Omental fat pad (tissue), 4 donors: ENCODE results near the gene MAPKBP1. TPM values are rescaled to one million over a fixed set of nuclear protein-coding genes. Genes with fewer than 3 reads are reported as not detected.

Experiments
- ATAC-seq: fragments of 150-250 bp; one replicate; pipeline ENCODE4 v1.9.1; 2016; ENCODE audit warnings: mild to moderate bottlenecking, moderate library complexity; ENCODE audit not compliant: low FRiP score
- DNase-seq: peaks from one replicate; pipeline ENCODE4 v3.0.0-alpha.2; 2019; ENCODE audit warnings: low spot score
- CTCF ChIP-seq, 3 donors: fragments of 450-650 bp; IDR thresholded peaks; one replicate each; pipeline ENCODE4 v1.5.1; 2016 to 2017; ENCODE audit warnings: antibody characterized with exemption in 3 of 3, mild to moderate bottlenecking in 3 of 3, moderate library complexity in 2 of 3
- total RNA-seq, 4 donors: library from RNA; depleted of rRNA; stranded (reverse); fragments of >200 nt; gene quantifications; one replicate each; pipeline ENCODE4 v1.1.0, GENCODE V29; 2016

The MAPKBP1 gene
- total RNA-seq, 4 donors from 2014 or later: 13.4 to 24.1 (median 14.4) TPM

- DNase-seq (no peak), ATAC-seq (no peak)
- TF ChIP-seq CTCF (IDR thresholded peaks at IDR 0.05): no peak
These were observed 57.9 kb downstream of the MAPKBP1 start for GRCh38 chr15:41832208-41832607.

- no peak for DNase-seq
- no peak for ATAC-seq
- TF ChIP-seq CTCF (IDR thresholded peaks at IDR 0.05): no peak
These were observed 58.6 kb downstream of the MAPKBP1 start for GRCh38 chr15:41832875-41833274.

- DNase-seq (no peak), ATAC-seq (no peak)
- no peak for TF ChIP-seq CTCF (IDR thresholded peaks at IDR 0.05)
These were observed 59.8 kb downstream of the MAPKBP1 start for GRCh38 chr15:41834096-41834495.

- no peak for ATAC-seq
- DNase-seq: no peak
- no peak for TF ChIP-seq CTCF (IDR thresholded peaks at IDR 0.05)
These were observed 61.8 kb downstream of the MAPKBP1 start for GRCh38 chr15:41836073-41836472.

- TF ChIP-seq CTCF (IDR thresholded peaks at IDR 0.05): no peak
- ATAC-seq (no peak), DNase-seq (no peak)
These were observed 62.6 kb downstream of the MAPKBP1 start for GRCh38 chr15:41836713-41837454.

- no peak for ATAC-seq
- TF ChIP-seq CTCF (IDR thresholded peaks at IDR 0.05): no peak
These were observed 64.2 kb downstream of the MAPKBP1 start, which contains the start of gene PLA2G4B for GRCh38 chr15:41838400-41838897. Gene PLA2G4B, plus strand, starts transcription at chr15:41838847. Its CDS starts 67 bp downstream, at chr15:41838914.

More at GRCh38 chr15:41838400-41838897, 64.2 kb downstream of the MAPKBP1 start, which contains the start of gene PLA2G4B:
- no peak for DNase-seq
